H1 (cell line): ENCODE data around the gene C18orf63. TPM values are rescaled to one million over a fixed set of nuclear protein-coding genes. Genes with fewer than 3 reads are reported as not detected.

ENCODE experiments used
- CTCF ChIA-PET: fragments of 300-600 bp; sonication (Branson Sonifier 250); formaldehyde crosslinking; loops from one replicate; lab custom pipeline; 2021; ENCODE audit not compliant: partially characterized antibody; lab: Charles Lee
- POLR2A ChIA-PET: fragments of 300-600 bp; sonication (Branson Sonifier 250); formaldehyde crosslinking; loops from one replicate; lab custom pipeline; 2021; ENCODE audit warnings: inconsistent platforms; ENCODE audit not compliant: partially characterized antibody; lab: Charles Lee
- DNase-seq, 2 experiments: peaks; one replicate each; pipeline versions ENCODE4 v3.0.0 to v3.0.0-alpha.2; 2010 to 2022; ENCODE audit warnings: low spot score in 2 of 2, low read depth in 1 of 2, mixed read lengths in 1 of 2
- FAIRE-seq: peaks from 2 replicates; lab custom pipeline; 2011; peaks lifted over from hg19 to GRCh38; lab: Jason Lieb, UNC
- H2AFZ ChIP-seq: 2 replicates; pipeline ENCODE4 v1.8.1; 2012; ENCODE audit warnings: low read length, inconsistent platforms
- H2AK5ac ChIP-seq: 2 replicates; pipeline ENCODE4 v1.6.1; 2013; ENCODE audit warnings: low read depth, low read length
- H2BK120ac ChIP-seq: replicated peaks from 2 replicates; pipeline ENCODE3; 2013; ENCODE audit warnings: low read depth, low read length, inconsistent platforms
- H2BK12ac ChIP-seq: 2 replicates; pipeline ENCODE4 v1.6.1; 2013; ENCODE audit warnings: low read depth, low read length
- H2BK15ac ChIP-seq: 2 replicates; pipeline ENCODE4 v1.6.1; 2013; ENCODE audit warnings: low read length
- H2BK20ac ChIP-seq: 2 replicates; pipeline ENCODE4 v1.6.1; 2013; ENCODE audit warnings: low read length
- H2BK5ac ChIP-seq: 2 replicates; pipeline ENCODE4 v1.6.1; 2013; ENCODE audit warnings: low read depth, low read length
- H3K14ac ChIP-seq: 2 replicates; pipeline ENCODE4 v1.6.1; 2013; ENCODE audit warnings: inconsistent platforms; ENCODE audit not compliant: insufficient read length
- H3K18ac ChIP-seq: 2 replicates; pipeline ENCODE4 v1.6.1; 2013; ENCODE audit warnings: low read length; ENCODE audit errors: extremely low read depth
- H3K23ac ChIP-seq: 2 replicates; pipeline ENCODE4 v1.6.1; 2013; ENCODE audit warnings: inconsistent platforms; ENCODE audit not compliant: insufficient read length
- H3K23me2 ChIP-seq: 2 replicates; pipeline ENCODE4 v1.6.1; 2013; ENCODE audit warnings: low read depth, low read length
- H3K27ac ChIP-seq: 2 replicates; pipeline ENCODE4 v1.6.1; 2011; ENCODE audit warnings: low read depth, low read length, inconsistent platforms
- H3K27me3 ChIP-seq, 4 experiments: replicated peaks in 1 of 4; 1 replicate in 1 of 4; 2 replicates in 3 of 4; pipeline versions ENCODE4 v1.6.1 to v1.8.1; 2011 to 2013; ENCODE audit warnings: low read length in 3 of 4, mild to moderate bottlenecking in 3 of 4, inconsistent platforms in 2 of 4, mixed read lengths in 2 of 4, moderate library complexity in 1 of 4; ENCODE audit not compliant: control insufficient read depth in 3 of 4, insufficient read depth in 3 of 4; ENCODE audit errors: extremely low read depth in 1 of 4
- H3K36me3 ChIP-seq, 4 experiments: 2 replicates each; pipeline versions ENCODE4 v1.6.1 to v1.8.1; 2011 to 2013; ENCODE audit warnings: mild to moderate bottlenecking in 4 of 4, low read length in 3 of 4, moderate library complexity in 2 of 4, control low read depth in 1 of 4, inconsistent platforms in 1 of 4; ENCODE audit not compliant: insufficient read depth in 4 of 4, control insufficient read depth in 2 of 4
- H3K4ac ChIP-seq: replicated peaks from 2 replicates; pipeline ENCODE3; 2013; ENCODE audit warnings: low read length, low read depth, mixed read lengths, inconsistent platforms; ENCODE audit not compliant: insufficient read length
- H3K4me1 ChIP-seq, 4 experiments: replicated peaks in 1 of 4; 1 replicate in 1 of 4; 2 replicates in 3 of 4; pipeline versions ENCODE4 v1.6.1 to v1.8.1; 2011 to 2013; ENCODE audit warnings: low read length in 3 of 4, inconsistent platforms in 2 of 4, mixed read lengths in 1 of 4; ENCODE audit not compliant: insufficient read depth in 4 of 4, control insufficient read depth in 3 of 4
- H3K4me2 ChIP-seq, 2 experiments: 2 replicates each; pipeline versions ENCODE4 v1.6.1 to v1.8.1; 2011 to 2013; ENCODE audit warnings: low read depth in 2 of 2, low read length in 2 of 2, control low read depth in 1 of 2, inconsistent platforms in 1 of 2, mild to moderate bottlenecking in 1 of 2; ENCODE audit not compliant: insufficient read depth in 1 of 2
- H3K4me3 ChIP-seq, 4 experiments: fragments of 200-600, 300-600 bp in 1 of 4; sonication (generic), shearing (Covaris generic), sonication (Bioruptor Twin) in 1 of 4; 2 replicates each; pipeline versions ENCODE4 v1.5.1 to v1.8.1; 2011 to 2016; ENCODE audit warnings: low read length in 4 of 4, low read depth in 3 of 4, control low read depth in 2 of 4, inconsistent platforms in 2 of 4, mild to moderate bottlenecking in 2 of 4, mixed read lengths in 1 of 4, moderate library complexity in 1 of 4; ENCODE audit not compliant: insufficient read depth in 2 of 4; ENCODE audit errors: extremely low read depth in 1 of 4
- H3K56ac ChIP-seq: replicated peaks from 2 replicates; pipeline ENCODE3; 2013; ENCODE audit warnings: low read depth, mild to moderate bottlenecking, mixed read lengths, low read length, inconsistent platforms; ENCODE audit not compliant: insufficient read length
- H3K79me1 ChIP-seq: 2 replicates; pipeline ENCODE4 v1.6.1; 2013; ENCODE audit warnings: low read depth, low read length, control low read depth
- H3K79me2 ChIP-seq, 2 experiments: 2 replicates each; pipeline versions ENCODE4 v1.6.1 to v1.8.1; 2012 to 2013; ENCODE audit warnings: low read length in 2 of 2, mild to moderate bottlenecking in 2 of 2, inconsistent platforms in 1 of 2; ENCODE audit not compliant: insufficient read depth in 2 of 2, control insufficient read depth in 1 of 2
- H3K9ac ChIP-seq, 4 experiments: replicated peaks in 1 of 4; 1 replicate in 1 of 4; 2 replicates in 3 of 4; pipeline versions ENCODE4 v1.6.1 to v1.8.1; 2011 to 2013; ENCODE audit warnings: low read depth in 3 of 4, low read length in 3 of 4, control low read depth in 2 of 4, mild to moderate bottlenecking in 2 of 4, moderate library complexity in 2 of 4, inconsistent platforms in 1 of 4; ENCODE audit errors: extremely low read depth in 1 of 4
- H3K9me3 ChIP-seq, 2 experiments: 2 replicates each; pipeline versions ENCODE4 v1.6.1 to v1.8.1; 2012 to 2013; ENCODE audit warnings: mild to moderate bottlenecking in 2 of 2, moderate library complexity in 2 of 2, control low read depth in 1 of 2, inconsistent platforms in 1 of 2, low read depth in 1 of 2, low read length in 1 of 2, mixed read lengths in 1 of 2; ENCODE audit not compliant: insufficient read depth in 2 of 2
- H4K20me1 ChIP-seq, 2 experiments: replicated peaks in 1 of 2; 2 replicates each; pipeline versions ENCODE3 to v1.8.1; 2011 to 2013; ENCODE audit warnings: inconsistent platforms in 2 of 2, low read length in 2 of 2, mild to moderate bottlenecking in 1 of 2; ENCODE audit not compliant: insufficient read depth in 2 of 2, control insufficient read depth in 1 of 2
- H4K5ac ChIP-seq: 2 replicates; pipeline ENCODE4 v1.6.1; 2013; ENCODE audit warnings: low read length, low read depth, mixed read lengths, inconsistent platforms; ENCODE audit not compliant: insufficient read length
- H4K8ac ChIP-seq: 2 replicates; pipeline ENCODE4 v1.8.0; 2013; ENCODE audit warnings: mild to moderate bottlenecking, moderate library complexity, low read length, inconsistent platforms; ENCODE audit not compliant: insufficient read depth; ENCODE audit errors: extremely low read depth
- H4K91ac ChIP-seq: replicated peaks from 2 replicates; pipeline ENCODE3; 2013; ENCODE audit warnings: low read length, mixed read lengths, inconsistent platforms; ENCODE audit not compliant: insufficient read length
- BCL11A ChIP-seq, 2 experiments: IDR thresholded peaks; one replicate each; pipeline ENCODE4 v1.6.1; 2011; ENCODE audit warnings: low read depth in 2 of 2, low read length in 2 of 2, mild to moderate bottlenecking in 2 of 2
- CTBP2 ChIP-seq: IDR thresholded peaks from 2 replicates; pipeline ENCODE4 v1.7.0; 2011; ENCODE audit warnings: borderline replicate concordance, mild to moderate bottlenecking, moderate library complexity, mixed read lengths, low read length; ENCODE audit not compliant: insufficient read depth, insufficient read length
- HDAC6 ChIP-seq: IDR thresholded peaks from one replicate; pipeline ENCODE4 v1.7.1; 2012; ENCODE audit warnings: low read depth, mild to moderate bottlenecking, inconsistent platforms, low read length, moderate library complexity
- JUN ChIP-seq: IDR thresholded peaks from 2 replicates; pipeline ENCODE4 v1.6.1; 2011; ENCODE audit warnings: low read depth, mild to moderate bottlenecking, improper control_type of control experiment, low read length
- JUND ChIP-seq: IDR thresholded peaks from 2 replicates; pipeline ENCODE4 v1.6.1; 2011; ENCODE audit warnings: mild to moderate bottlenecking, improper control_type of control experiment, low read length
- RBBP5 ChIP-seq: IDR thresholded peaks from 2 replicates; pipeline ENCODE4 v1.7.1; 2012; ENCODE audit warnings: low read depth, mild to moderate bottlenecking, inconsistent platforms, low read length, moderate library complexity, borderline replicate concordance
- SAP30 ChIP-seq: fragments of 300-600 bp; sonication (generic); IDR thresholded peaks from 2 replicates; pipeline ENCODE4 v1.7.1; 2012; ENCODE audit warnings: low read length, moderate library complexity, mild to moderate bottlenecking, inconsistent platforms; ENCODE audit not compliant: insufficient read depth, insufficient replicate concordance
- TBP ChIP-seq: IDR thresholded peaks from 2 replicates; pipeline ENCODE4 v1.6.1; 2011; ENCODE audit warnings: low read depth, low read length, improper control_type of control experiment
- WGBS, 2 experiments: shearing (Covaris generic) in 1 of 2; methylation state at CpG; one replicate each; pipeline versions ENCODE4 v1.1.6 to v1.1.7; 2013 to 2015; ENCODE audit warnings: low lambda C conversion rate in 2 of 2, mixed read lengths in 2 of 2, inconsistent platforms in 1 of 2, low coverage in 1 of 2, missing lambda C conversion rate in 1 of 2; ENCODE audit not compliant: insufficient replicate concordance in 2 of 2, insufficient coverage in 1 of 2, insufficient read length in 1 of 2; ENCODE audit errors: extremely low coverage in 1 of 2, missing lambda C conversion rate in 1 of 2; 5-methylcytosine and 5-hydroxymethylcytosine counted together
- polyA plus RNA-seq, 7 experiments: library from polyadenylated mRNA; depleted of rRNA in 3 of 7; stranded (reverse) in 5 of 7; unstranded in 2 of 7; fragments of >200 nt in 5 of 7; fragments of 200-250 nt in 2 of 7; gene quantifications; 1 replicate in 5 of 7; 2 replicates in 1 of 7; 4 replicates in 1 of 7; pipeline versions ENCODE4 v1.2.1 to v1.2.3, GENCODE V29; 2011 to 2013; ENCODE audit warnings: missing spikeins in 2 of 7, mixed read lengths in 2 of 7
- total RNA-seq: library from RNA; stranded (reverse); fragmentation: NEBNext Ultra II Directional; extraction: Animal tissue kit (Norgen Biotek cat#: 25700); gene quantifications from 2 replicates; pipeline ENCODE4 v1.2.1, GENCODE V29; 2021

The C18orf63 gene
- total and polyA plus RNA-seq, 2 of the 8 experiments (the other 6 are each of a cell fraction or from before 2014, with no cell fraction given) = not detected

DNA sequence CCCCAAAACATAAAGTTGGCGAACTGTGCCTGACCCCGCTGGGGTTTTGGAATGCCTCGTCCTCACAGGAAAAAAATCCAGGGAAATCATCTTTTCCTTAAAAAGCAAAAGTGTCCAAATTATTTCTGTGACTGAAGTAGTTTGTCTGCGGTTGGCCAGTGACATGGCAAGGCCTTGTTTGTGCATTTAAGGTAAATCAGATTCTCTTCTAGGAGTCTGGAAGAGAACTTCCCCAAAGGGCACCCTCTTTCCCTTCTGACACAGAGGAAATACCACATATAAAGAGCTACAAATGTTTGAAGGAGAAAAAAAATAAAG lies 23.1 kb upstream of the C18orf63 start:
- FAIRE-seq (no peak), DNase-seq (no peak)
- no peak overlapping the region for H2BK20ac ChIP-seq
- no peaks in the 10 kb centered on the region for H3K36me3 ChIP-seq
- no peak overlapping the region for H2AK5ac ChIP-seq
- H3K4me3 ChIP-seq = peak overlapping the region; percentile 79 to 97 (median 86)
- peaks cover 0 to 6% of the 10 kb centered on the region in 2 experiments; a peak in 1 of 4 replicates for H3K9me3 ChIP-seq
- CTCF ChIA-PET = interaction anchor here (1.0 kb wide), 1 partner anchor 95 kb away, joined by 3 read pairs; no protein-coding TSS in a partner anchor
- H2BK5ac ChIP-seq = no peak overlapping the region
- H3K79me1 ChIP-seq = peaks cover 5% of the 10 kb centered on the region
- H3K79me2 ChIP-seq = peaks cover 8 to 34% of the 10 kb centered on the region in 2 experiments
- no peak overlapping the region for H3K23ac ChIP-seq
- H2BK120ac ChIP-seq = no peak overlapping the region
- peak overlapping the region in 1 of 4 experiments; percentile 72; a peak in 2 of 7 replicates for H3K9ac ChIP-seq
- no peak overlapping the region for H2BK15ac ChIP-seq
- H3K4me2 ChIP-seq = peak overlapping the region; percentile 83 to 87
- peak overlapping the region; percentile 10 for H3K56ac ChIP-seq
- H3K14ac ChIP-seq = no peak overlapping the region
- POLR2A ChIA-PET = interaction anchor here (1.2 kb wide), 1 partner anchor 11 kb away, joined by 3 read pairs; no protein-coding TSS in a partner anchor
- TF ChIP-seq JUN = no peak
- TF ChIP-seq RBBP5 = no peak
- no peak for TF ChIP-seq CTBP2
- no peak for TF ChIP-seq BCL11A (IDR thresholded peaks at IDR 0.05; ENCODE audit: low read depth in 2 of 2, low read length in 2 of 2)
- no peak for TF ChIP-seq TBP
- no peak for TF ChIP-seq JUND
- TF ChIP-seq SAP30 = no peak
- TF ChIP-seq HDAC6 = no peak
- no peak overlapping the region for H3K18ac ChIP-seq
- no peaks in the 10 kb centered on the region for H3K27me3 ChIP-seq
- peak overlapping the region; percentile 9; the same call in 1 of the 2 replicates for H4K8ac ChIP-seq
- no peak overlapping the region for H4K91ac ChIP-seq
- H3K23me2 ChIP-seq = peaks cover 8% of the 10 kb centered on the region; the same call in 1 of the 2 replicates
- no peaks in the 10 kb centered on the region for H4K20me1 ChIP-seq
- H3K4ac ChIP-seq = no peak overlapping the region
- WGBS, 2 experiments = 23% methylated on average over 4 of the region's 4 CpGs; no CpG with 5 or more reads in 1 of the 2 experiments
- H2BK12ac ChIP-seq = no peak overlapping the region
- no peak overlapping the region for H4K5ac ChIP-seq
- peaks cover 4 to 16% (median 7%) of the 10 kb centered on the region in 4 experiments; a peak in 6 of 7 replicates for H3K4me1 ChIP-seq
- H2AFZ ChIP-seq = peak overlapping the region; percentile 95; the same call in 1 of the 2 replicates
- H3K27ac ChIP-seq = no peak overlapping the region
